Chondrocyte (in vitro differentiated cells): Measurements from ENCODE around the gene PRR5. TPM values are rescaled to one million over a fixed set of nuclear protein-coding genes. Genes with fewer than 3 reads are reported as not detected.

Source experiments
- DNase-seq: peaks from one replicate; pipeline ENCODE4 v3.0.0; 2021; ENCODE audit warnings: mixed read lengths, low spot score
- H3K27ac Mint-ChIP-seq: one replicate; pipeline ENCODE4 v1.8.0; 2021; ENCODE audit warnings: mild to moderate bottlenecking, moderate library complexity, mixed read lengths; ENCODE audit not compliant: unreplicated experiment
- H3K27me3 Mint-ChIP-seq: 2 replicates; pipeline ENCODE4 v1.8.0; 2021; ENCODE audit warnings: low read depth, mixed read lengths
- H3K36me3 Mint-ChIP-seq: 2 replicates; pipeline ENCODE4 v1.8.0; 2021; ENCODE audit warnings: low read depth, mixed read lengths
- H3K4me1 Mint-ChIP-seq: 2 replicates; pipeline ENCODE4 v1.8.0; 2021; ENCODE audit warnings: low read depth, mild to moderate bottlenecking, mixed read lengths
- H3K4me3 Mint-ChIP-seq: one replicate; pipeline ENCODE4 v1.8.0; 2021; ENCODE audit warnings: mild to moderate bottlenecking, moderate library complexity, mixed read lengths; ENCODE audit not compliant: unreplicated experiment
- H3K9me3 Mint-ChIP-seq: 2 replicates; pipeline ENCODE4 v1.8.0; 2021; ENCODE audit warnings: low read depth, mixed read lengths
- total RNA-seq: library from RNA; stranded (reverse); gene quantifications from 3 replicates; pipeline ENCODE4 v1.2.1, GENCODE V29; 2021
- TF ChIP-seq, protein P1 (sequence below): fragments of 200-600 bp; sonication (generic); IDR thresholded peaks from 2 replicates; pipeline ENCODE4 v1.5.0; 2021; ENCODE audit warnings: antibody characterized with exemption, mild to moderate bottlenecking, moderate library complexity

The PRR5 gene
- total RNA-seq, 1 donor from 2014 or later, result 15.1 TPM

- no peak overlapping the region for H3K27ac Mint-ChIP-seq
- no peak overlapping the region for H3K4me3 Mint-ChIP-seq
- H3K36me3 Mint-ChIP-seq, result no peaks in the 10 kb centered on the region
- DNase-seq, result no peak
- TF ChIP-seq, protein P1, sequence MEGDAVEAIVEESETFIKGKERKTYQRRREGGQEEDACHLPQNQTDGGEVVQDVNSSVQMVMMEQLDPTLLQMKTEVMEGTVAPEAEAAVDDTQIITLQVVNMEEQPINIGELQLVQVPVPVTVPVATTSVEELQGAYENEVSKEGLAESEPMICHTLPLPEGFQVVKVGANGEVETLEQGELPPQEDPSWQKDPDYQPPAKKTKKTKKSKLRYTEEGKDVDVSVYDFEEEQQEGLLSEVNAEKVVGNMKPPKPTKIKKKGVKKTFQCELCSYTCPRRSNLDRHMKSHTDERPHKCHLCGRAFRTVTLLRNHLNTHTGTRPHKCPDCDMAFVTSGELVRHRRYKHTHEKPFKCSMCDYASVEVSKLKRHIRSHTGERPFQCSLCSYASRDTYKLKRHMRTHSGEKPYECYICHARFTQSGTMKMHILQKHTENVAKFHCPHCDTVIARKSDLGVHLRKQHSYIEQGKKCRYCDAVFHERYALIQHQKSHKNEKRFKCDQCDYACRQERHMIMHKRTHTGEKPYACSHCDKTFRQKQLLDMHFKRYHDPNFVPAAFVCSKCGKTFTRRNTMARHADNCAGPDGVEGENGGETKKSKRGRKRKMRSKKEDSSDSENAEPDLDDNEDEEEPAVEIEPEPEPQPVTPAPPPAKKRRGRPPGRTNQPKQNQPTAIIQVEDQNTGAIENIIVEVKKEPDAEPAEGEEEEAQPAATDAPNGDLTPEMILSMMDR, result no peak
- H3K4me1 Mint-ChIP-seq, result peaks cover 11% of the 10 kb centered on the region
- no peaks in the 10 kb centered on the region for H3K9me3 Mint-ChIP-seq
- no peaks in the 10 kb centered on the region for H3K27me3 Mint-ChIP-seq
Measured at GRCh38 chr22:44666207-44666585, 35.8 kb upstream of the PRR5 start.

GRCh38 chr22:44667276-44667675 lies 34.7 kb upstream of the PRR5 start:
- Mint-ChIP-seq H3K36me3 (no peaks in the 10 kb centered on the region), H3K4me1 (peaks cover 11% of the 10 kb centered on the region), H3K9me3 (no peaks in the 10 kb centered on the region), H3K27ac (no peak overlapping the region), H3K4me3 (peak overlapping the region; percentile 64), H3K27me3 (no peaks in the 10 kb centered on the region)
- TF ChIP-seq, protein P1, result no peak
- no peak for DNase-seq

- no peaks in the 10 kb centered on the region for H3K27me3 Mint-ChIP-seq
- H3K9me3 Mint-ChIP-seq, result no peaks in the 10 kb centered on the region
- H3K27ac Mint-ChIP-seq, result no peak overlapping the region
- H3K4me1 Mint-ChIP-seq, result peaks cover 11% of the 10 kb centered on the region
- H3K36me3 Mint-ChIP-seq, result no peaks in the 10 kb centered on the region
- DNase-seq, result no peak
- H3K4me3 Mint-ChIP-seq, result peak overlapping the region; percentile 64
- TF ChIP-seq, protein P1, result no peak
Measured at GRCh38 chr22:44667829-44668189, 34.2 kb upstream of the PRR5 start.

GRCh38 chr22:44668190-44668885 lies 33.7 kb upstream of the PRR5 start:
- no peaks in the 10 kb centered on the region for H3K36me3 Mint-ChIP-seq
- H3K9me3 Mint-ChIP-seq, result no peaks in the 10 kb centered on the region
- no peak overlapping the region for H3K27ac Mint-ChIP-seq
- no peaks in the 10 kb centered on the region for H3K27me3 Mint-ChIP-seq
- TF ChIP-seq, protein P1, result peak; percentile 35
- peak overlapping the region; percentile 64 for H3K4me3 Mint-ChIP-seq
- H3K4me1 Mint-ChIP-seq, result peaks cover 11% of the 10 kb centered on the region
- peak; percentile 76 for DNase-seq

- H3K36me3 Mint-ChIP-seq, result no peaks in the 10 kb centered on the region
Measured at GRCh38 chr22:44668886-44669521, 33.0 kb upstream of the PRR5 start.

More at GRCh38 chr22:44668886-44669521, 33.0 kb upstream of the PRR5 start:
- no peak for DNase-seq
- peaks cover 9% of the 10 kb centered on the region for H3K4me1 Mint-ChIP-seq
- no peaks in the 10 kb centered on the region for H3K27me3 Mint-ChIP-seq
- TF ChIP-seq, protein P1, result no peak
- peak overlapping the region; percentile 70 for H3K4me3 Mint-ChIP-seq
- no peak overlapping the region for H3K27ac Mint-ChIP-seq
- no peaks in the 10 kb centered on the region for H3K9me3 Mint-ChIP-seq
